BLaER1 treated with 17β-estradiol and CSF1 and Interleukin-3, amounts not matched to agents 10 nM and 100 nM (cell line): ENCODE results near the gene UBAC2.
"Not testable (repeated sequence)": the region's sequence is repeated elsewhere in the genome, so short reads cannot be mapped to it uniquely, and the experiment has no call there.

Experiments
- H3K27ac ChIP-seq, 11 experiments: shearing (Covaris generic); formaldehyde crosslinking; 2 replicates each; pipeline ENCODE4 v1.8.1; 2022
- H3K27me3 ChIP-seq, 11 experiments: shearing (Covaris generic); formaldehyde crosslinking; 2 replicates each; pipeline ENCODE4 v1.8.1; 2022
- H3K36me3 ChIP-seq, 11 experiments: shearing (Covaris generic); formaldehyde crosslinking; 2 replicates each; pipeline ENCODE4 v1.8.1; 2022
- H3K4me1 ChIP-seq, 10 experiments: shearing (Covaris generic); formaldehyde crosslinking; 2 replicates each; pipeline ENCODE4 v1.8.1; 2022
- H3K4me2 ChIP-seq, 11 experiments: shearing (Covaris generic); formaldehyde crosslinking; 2 replicates each; pipeline ENCODE4 v1.8.1; 2022
- H3K4me3 ChIP-seq, 10 experiments: shearing (Covaris generic); formaldehyde crosslinking; 2 replicates each; pipeline ENCODE4 v1.8.1; 2022
- H3K9ac ChIP-seq, 11 experiments: shearing (Covaris generic); formaldehyde crosslinking; 2 replicates each; pipeline ENCODE4 v1.8.1; 2022
- H3K9me3 ChIP-seq, 11 experiments: shearing (Covaris generic); formaldehyde crosslinking; replicated peaks in 1 of 11; 2 replicates each; pipeline ENCODE4 v1.8.1; 2022
- H4K20me1 ChIP-seq, 11 experiments: shearing (Covaris generic); formaldehyde crosslinking; 2 replicates each; pipeline ENCODE4 v1.8.1; 2022
- Cebpa-rat ChIP-seq, 11 experiments: shearing (Covaris generic); IDR thresholded peaks; 2 replicates each; pipeline ENCODE4 v1.8.1; 2022

Gene UBAC2

GRCh38 chr13:99390601-99391000 lies 189.9 kb downstream of the UBAC2 start:
- Histone ChIP-seq H3K36me3 (peaks cover 15 to 37% (median 16%) of the 10 kb centered on the region in 11 experiments), H3K4me1 (peaks cover 18 to 58% (median 38%) of the 10 kb centered on the region in 10 experiments), H3K27me3 (no peaks in the 10 kb centered on the region), H3K4me3 (no peak overlapping the region), H4K20me1 (peaks cover 0 to 8% (median 0%) of the 10 kb centered on the region in 11 experiments; a peak in 3 of 22 replicates), H3K27ac (no peak overlapping the region; a peak in 1 of 22 replicates), H3K9ac (no peak overlapping the region), H3K9me3 (no peaks in the 10 kb centered on the region), H3K4me2 (peak overlapping the region; percentile 39 to 77 (median 71))
- no peak for TF ChIP-seq Cebpa-rat (IDR thresholded peaks at IDR 0.05)

- no peak overlapping the region for H3K4me3 ChIP-seq
Observed at GRCh38 chr13:99391781-99392469, 191.3 kb downstream of the UBAC2 start.

GRCh38 chr13:99392470-99393135 lies 191.9 kb downstream of the UBAC2 start:
- Histone ChIP-seq H3K27ac (peak overlapping the region in 1 of 11 experiments; percentile 31; a peak in 2 of 22 replicates), H3K4me2 (peak overlapping the region in 10 of 11 experiments; percentile 1 to 84 (median 66); a peak in 19 of 22 replicates), H3K4me3 (no peak overlapping the region), H3K36me3 (peaks cover 0 to 17% (median 4%) of the 10 kb centered on the region in 11 experiments; a peak in 6 of 22 replicates), H3K9me3 (no peaks in the 10 kb centered on the region), H3K4me1 (peaks cover 18 to 43% (median 38%) of the 10 kb centered on the region in 10 experiments), H4K20me1 (peaks cover 0 to 8% (median 0%) of the 10 kb centered on the region in 11 experiments; a peak in 1 of 22 replicates), H3K27me3 (no peaks in the 10 kb centered on the region), H3K9ac (peak overlapping the region in 1 of 11 experiments; percentile 0; a peak in 1 of 22 replicates)
- TF ChIP-seq Cebpa-rat (IDR thresholded peaks at IDR 0.05) = no peak

More at GRCh38 chr13:99391781-99392469, 191.3 kb downstream of the UBAC2 start:
- peak overlapping the region in 1 of 11 experiments; percentile 31; a peak in 2 of 22 replicates for H3K27ac ChIP-seq
- peaks cover 18 to 45% (median 38%) of the 10 kb centered on the region in 10 experiments for H3K4me1 ChIP-seq
- peaks cover 1 to 24% (median 4%) of the 10 kb centered on the region in 11 experiments; a peak in 15 of 22 replicates for H3K36me3 ChIP-seq
- no peak for TF ChIP-seq Cebpa-rat (IDR thresholded peaks at IDR 0.05)
- peaks cover 0 to 8% (median 0%) of the 10 kb centered on the region in 11 experiments; a peak in 2 of 22 replicates for H4K20me1 ChIP-seq
- peak overlapping the region in 10 of 11 experiments; percentile 1 to 84 (median 66); a peak in 19 of 22 replicates for H3K4me2 ChIP-seq
- H3K9ac ChIP-seq = 0 out of 22 replicates have a peak overlapping the region, but pooled peaks of 1 of the 11 experiments have one; percentile 0
- no peaks in the 10 kb centered on the region for H3K27me3 ChIP-seq
- H3K9me3 ChIP-seq = no peaks in the 10 kb centered on the region

GRCh38 chr13:99393391-99393790 lies 192.7 kb downstream of the UBAC2 start:
- H3K36me3 ChIP-seq, H3K27ac ChIP-seq, H3K27me3 ChIP-seq, H3K4me3 ChIP-seq, H4K20me1 ChIP-seq, H3K9ac ChIP-seq, H3K9me3 ChIP-seq: not testable (repeated sequence)
- Histone ChIP-seq H3K4me2 (peak overlapping the region in 1 of 11 experiments; percentile 10; a peak in 2 of 22 replicates), H3K4me1 (peaks cover 18 to 43% (median 38%) of the 10 kb centered on the region in 10 experiments)

- no peak for TF ChIP-seq Cebpa-rat (IDR thresholded peaks at IDR 0.05)
Observed at GRCh38 chr13:99393791-99394735, 193.4 kb downstream of the UBAC2 start.

GRCh38 chr13:99395436-99395835 lies 194.8 kb downstream of the UBAC2 start:
- H4K20me1 ChIP-seq = peaks cover 0 to 3% (median 0%) of the 10 kb centered on the region in 11 experiments; a peak in 1 of 22 replicates
- no peak for TF ChIP-seq Cebpa-rat (IDR thresholded peaks at IDR 0.05)
- no peaks in the 10 kb centered on the region for H3K27me3 ChIP-seq
- no peak overlapping the region for H3K4me2 ChIP-seq
- no peaks in the 10 kb centered on the region for H3K36me3 ChIP-seq
- no peak overlapping the region for H3K9ac ChIP-seq
- no peak overlapping the region for H3K27ac ChIP-seq
- H3K9me3 ChIP-seq = no peaks in the 10 kb centered on the region
- H3K4me3 ChIP-seq = no peak overlapping the region
- H3K4me1 ChIP-seq = peaks cover 5 to 31% (median 26%) of the 10 kb centered on the region in 10 experiments

More at GRCh38 chr13:99393791-99394735, 193.4 kb downstream of the UBAC2 start:
- Histone ChIP-seq H3K4me2 (0 out of 22 replicates have a peak overlapping the region, but pooled peaks of 1 of the 11 experiments have one; percentile 10), H3K36me3 (0 out of 22 replicates have a peak, but pooled peaks cover 0 to 3% (median 0%) of the 10 kb centered on the region in 11 experiments), H4K20me1 (peaks cover 0 to 8% (median 0%) of the 10 kb centered on the region in 11 experiments; a peak in 1 of 22 replicates), H3K4me1 (peaks cover 15 to 41% (median 38%) of the 10 kb centered on the region in 10 experiments), H3K9me3 (no peaks in the 10 kb centered on the region), H3K9ac (no peak overlapping the region), H3K4me3 (no peak overlapping the region), H3K27me3 (no peaks in the 10 kb centered on the region), H3K27ac (no peak overlapping the region)

- H3K27me3 ChIP-seq = no peaks in the 10 kb centered on the region
- no peaks in the 10 kb centered on the region for H4K20me1 ChIP-seq
- H3K36me3 ChIP-seq = no peaks in the 10 kb centered on the region
- TF ChIP-seq Cebpa-rat (IDR thresholded peaks at IDR 0.05) = no peak
- peaks cover 0 to 21% (median 16%) of the 10 kb centered on the region in 10 experiments; a peak in 18 of 20 replicates for H3K4me1 ChIP-seq
- no peak overlapping the region for H3K9ac ChIP-seq
- no peak overlapping the region for H3K4me2 ChIP-seq
- H3K27ac ChIP-seq = no peak overlapping the region
- no peak overlapping the region for H3K4me3 ChIP-seq
- H3K9me3 ChIP-seq = no peaks in the 10 kb centered on the region
Observed at GRCh38 chr13:99396446-99396845, 195.8 kb downstream of the UBAC2 start.

GRCh38 chr13:99398071-99398470 lies 197.4 kb downstream of the UBAC2 start:
- no peaks in the 10 kb centered on the region for H3K27me3 ChIP-seq
- no peak overlapping the region for H3K27ac ChIP-seq
- H3K4me3 ChIP-seq = no peak overlapping the region
- H3K9me3 ChIP-seq = peaks cover 0 to 11% (median 4%) of the 10 kb centered on the region in 11 experiments; a peak in 5 of 22 replicates
- no peak for TF ChIP-seq Cebpa-rat (IDR thresholded peaks at IDR 0.05)
- peaks cover 0 to 4% (median 0%) of the 10 kb centered on the region in 10 experiments; a peak in 6 of 20 replicates for H3K4me1 ChIP-seq
- no peak overlapping the region for H3K9ac ChIP-seq
- H3K36me3 ChIP-seq = no peaks in the 10 kb centered on the region
- H4K20me1 ChIP-seq = no peaks in the 10 kb centered on the region
- no peak overlapping the region for H3K4me2 ChIP-seq
